ENCODE measurements around the gene TVP23C.

TVP23C gene

DNA sequence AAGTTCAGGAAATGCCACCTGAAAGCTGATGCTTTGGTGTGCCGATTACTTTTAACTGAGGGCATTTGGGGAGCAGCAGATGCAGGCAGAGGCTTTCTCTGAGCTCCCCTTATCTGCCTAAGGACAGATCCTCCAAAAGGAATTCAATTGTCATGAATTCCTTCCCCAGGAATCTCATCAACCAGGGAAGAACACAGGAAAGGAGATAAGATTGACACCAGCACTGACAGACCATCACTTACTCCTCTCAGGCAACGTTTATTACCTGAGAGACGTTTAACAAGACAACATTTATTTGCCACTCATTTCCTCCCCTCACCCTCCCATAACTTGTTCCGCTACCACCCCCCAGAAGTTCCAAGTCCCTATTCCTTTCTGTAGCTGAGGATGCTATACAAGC, 78.2 kb downstream of the TVP23C start:
- Histone ChIP-seq H3K27me3 (ENCODE audit: control insufficient read depth, insufficient read depth, low read length) (no peaks in the 10 kb centered on the region), H3K4me3 (ENCODE audit: low read length) (no peak overlapping the region), H3K36me3 (ENCODE audit: control insufficient read depth, insufficient read depth, low read length) (peaks cover 4% of the 10 kb centered on the region), H3K9ac (ENCODE audit: low read length) (no peak overlapping the region), H3K9me3 (ENCODE audit: control insufficient read depth, low read length) (no peaks in the 10 kb centered on the region), H3K4me1 (ENCODE audit: control insufficient read depth, insufficient read depth, low read length) (no peaks in the 10 kb centered on the region)

DNA sequence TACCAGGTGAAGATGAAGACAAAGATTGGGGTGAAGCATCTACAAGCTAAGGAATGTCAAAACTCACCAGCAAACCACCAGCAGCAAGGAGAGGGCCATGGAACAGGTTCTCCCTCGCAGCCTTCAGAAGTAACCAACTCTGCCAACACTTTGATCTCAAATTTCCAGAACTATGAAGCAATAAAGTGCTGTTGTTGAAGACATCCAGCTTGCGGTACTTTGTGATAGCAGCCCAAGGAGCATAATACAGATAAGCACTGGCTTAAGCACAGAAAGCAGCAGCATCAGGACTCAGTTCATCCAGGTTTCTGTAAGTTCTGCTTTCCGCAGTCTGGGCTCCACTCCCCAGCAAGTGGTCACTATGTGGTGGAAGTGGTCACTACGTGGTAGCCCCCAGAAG, 79.9 kb downstream of the TVP23C start:
- Histone ChIP-seq H3K4me3 (ENCODE audit: low read length) (no peak overlapping the region), H3K36me3 (ENCODE audit: control insufficient read depth, insufficient read depth, low read length) (peaks cover 4% of the 10 kb centered on the region), H3K9me3 (ENCODE audit: control insufficient read depth, low read length) (no peaks in the 10 kb centered on the region), H3K27me3 (ENCODE audit: control insufficient read depth, insufficient read depth, low read length) (no peaks in the 10 kb centered on the region), H3K4me1 (ENCODE audit: control insufficient read depth, insufficient read depth, low read length) (no peaks in the 10 kb centered on the region), H3K9ac (ENCODE audit: low read length) (no peak overlapping the region)

DNA sequence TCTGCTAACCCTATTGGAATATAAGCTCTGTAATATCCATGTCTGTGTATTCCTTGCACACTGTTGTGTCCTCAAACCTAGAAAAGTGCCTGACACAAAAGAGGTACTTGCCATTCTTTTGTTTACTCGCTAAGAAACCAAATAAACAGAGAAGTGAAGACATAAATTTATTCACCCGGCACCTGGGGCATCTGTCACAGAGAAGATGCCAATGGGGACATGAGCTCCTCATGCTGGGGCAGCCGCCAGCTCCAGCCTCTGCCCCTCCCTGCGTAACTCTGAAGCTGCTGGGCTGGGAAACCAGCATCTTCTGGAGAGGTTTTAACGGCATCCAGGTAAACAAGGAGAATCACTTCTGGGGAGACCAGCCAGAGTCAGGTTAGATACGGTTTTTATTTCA, 80.8 kb downstream of the TVP23C start:
- H3K4me1 ChIP-seq (ENCODE audit: control insufficient read depth, insufficient read depth, low read length), result no peaks in the 10 kb centered on the region
- no peaks in the 10 kb centered on the region for H3K27me3 ChIP-seq (ENCODE audit: control insufficient read depth, insufficient read depth, low read length)
- H3K9me3 ChIP-seq (ENCODE audit: control insufficient read depth, low read length), result no peaks in the 10 kb centered on the region
- no peak overlapping the region for H3K9ac ChIP-seq (ENCODE audit: low read length)
- H3K36me3 ChIP-seq (ENCODE audit: control insufficient read depth, insufficient read depth, low read length), result peaks cover 4% of the 10 kb centered on the region
- no peak overlapping the region for H3K4me3 ChIP-seq (ENCODE audit: low read length)

DNA sequence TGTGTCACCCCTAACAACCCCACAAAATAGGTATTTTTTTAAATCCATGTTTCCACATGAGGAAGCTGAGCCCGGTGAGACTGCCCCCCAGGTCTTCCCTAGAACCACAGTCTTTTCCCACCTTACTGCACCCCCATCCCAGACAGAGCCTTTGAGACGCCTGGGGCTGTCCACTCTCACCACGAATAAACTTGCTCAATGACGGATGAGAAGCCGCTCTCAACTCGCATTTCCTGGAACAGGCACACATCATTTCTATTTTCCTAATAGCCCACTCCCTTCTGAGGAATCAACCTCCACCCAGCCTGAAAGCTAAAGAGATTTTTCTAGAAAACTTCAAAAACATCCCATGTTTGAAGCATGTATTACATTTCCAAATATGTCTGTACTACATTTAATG, 81.8 kb downstream of the TVP23C start:
- Histone ChIP-seq H3K36me3 (ENCODE audit: control insufficient read depth, insufficient read depth, low read length) (peaks cover 4% of the 10 kb centered on the region), H3K27me3 (ENCODE audit: control insufficient read depth, insufficient read depth, low read length) (no peaks in the 10 kb centered on the region), H3K9me3 (ENCODE audit: control insufficient read depth, low read length) (no peaks in the 10 kb centered on the region), H3K4me1 (ENCODE audit: control insufficient read depth, insufficient read depth, low read length) (no peaks in the 10 kb centered on the region), H3K4me3 (ENCODE audit: low read length) (no peak overlapping the region), H3K9ac (ENCODE audit: low read length) (no peak overlapping the region)

DNA sequence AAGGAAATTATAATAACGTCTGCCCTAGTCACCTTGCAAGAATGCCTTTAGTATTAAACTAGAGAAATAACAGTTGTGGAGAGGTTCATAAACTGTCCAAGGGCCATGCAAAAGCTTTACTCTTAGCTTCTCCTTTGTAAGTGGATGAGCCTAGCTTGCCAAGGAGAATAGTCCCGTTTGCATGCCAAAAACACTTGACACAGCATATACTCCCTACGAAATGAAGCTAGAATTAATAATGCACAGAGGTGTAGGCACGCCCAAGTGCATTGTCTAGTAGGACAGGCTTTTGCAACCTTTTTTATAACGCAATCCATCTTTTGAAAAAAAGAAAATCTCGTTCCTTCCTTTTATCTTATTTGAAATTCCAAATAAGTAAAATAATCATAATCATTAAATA, 83.1 kb downstream of the TVP23C start:
- Histone ChIP-seq H3K27me3 (ENCODE audit: control insufficient read depth, insufficient read depth, low read length) (no peaks in the 10 kb centered on the region), H3K9ac (ENCODE audit: low read length) (no peak overlapping the region), H3K4me1 (ENCODE audit: control insufficient read depth, insufficient read depth, low read length) (no peaks in the 10 kb centered on the region), H3K4me3 (ENCODE audit: low read length) (no peak overlapping the region), H3K36me3 (ENCODE audit: control insufficient read depth, insufficient read depth, low read length) (peaks cover 4% of the 10 kb centered on the region), H3K9me3 (ENCODE audit: control insufficient read depth, low read length) (no peaks in the 10 kb centered on the region)

- H3K36me3 ChIP-seq (ENCODE audit: control insufficient read depth, insufficient read depth, low read length), result peaks cover 4% of the 10 kb centered on the region
- no peak overlapping the region for H3K9ac ChIP-seq (ENCODE audit: low read length)
- H3K9me3 ChIP-seq (ENCODE audit: control insufficient read depth, low read length), result no peaks in the 10 kb centered on the region
- H3K27me3 ChIP-seq (ENCODE audit: control insufficient read depth, insufficient read depth, low read length), result no peaks in the 10 kb centered on the region
- H3K4me1 ChIP-seq (ENCODE audit: control insufficient read depth, insufficient read depth, low read length), result no peaks in the 10 kb centered on the region
- no peak overlapping the region for H3K4me3 ChIP-seq (ENCODE audit: low read length)
These were observed 83.6 kb downstream of the TVP23C start for GRCh38 chr17:15479703-15480102.

DNA sequence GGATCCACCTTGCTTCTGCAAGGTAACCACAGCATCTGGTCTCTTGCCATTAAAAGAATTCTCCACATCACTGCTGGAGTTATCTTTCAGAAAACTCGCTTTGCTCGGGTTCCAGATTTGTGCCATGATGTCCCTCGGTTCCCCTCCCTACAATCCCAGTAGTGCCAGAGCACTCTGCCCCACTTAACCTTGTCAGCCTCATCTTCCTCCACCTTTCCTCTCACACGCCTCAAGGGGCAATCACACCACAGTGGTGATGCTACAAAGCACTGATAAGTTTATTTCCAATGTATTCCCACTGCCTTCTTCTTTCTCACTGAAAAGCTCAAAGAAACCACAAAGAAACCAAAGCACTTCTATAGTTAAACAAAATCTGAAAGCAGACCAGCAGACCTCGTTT, 84.4 kb downstream of the TVP23C start:
- Histone ChIP-seq H3K9ac (ENCODE audit: low read length) (no peak overlapping the region), H3K27me3 (ENCODE audit: control insufficient read depth, insufficient read depth, low read length) (no peaks in the 10 kb centered on the region), H3K4me1 (ENCODE audit: control insufficient read depth, insufficient read depth, low read length) (no peaks in the 10 kb centered on the region), H3K4me3 (ENCODE audit: low read length) (no peak overlapping the region), H3K9me3 (ENCODE audit: control insufficient read depth, low read length) (no peaks in the 10 kb centered on the region), H3K36me3 (ENCODE audit: control insufficient read depth, insufficient read depth, low read length) (peaks cover 4% of the 10 kb centered on the region)

GRCh38 chr17:15475631-15476354, 87.5 kb downstream of the TVP23C start:
- H3K9me3 ChIP-seq (ENCODE audit: control insufficient read depth, low read length), result no peaks in the 10 kb centered on the region
- H3K4me3 ChIP-seq (ENCODE audit: low read length), result no peak overlapping the region
- no peak overlapping the region for H3K9ac ChIP-seq (ENCODE audit: low read length)
- no peaks in the 10 kb centered on the region for H3K36me3 ChIP-seq (ENCODE audit: control insufficient read depth, insufficient read depth, low read length)
- H3K27me3 ChIP-seq (ENCODE audit: control insufficient read depth, insufficient read depth, low read length), result no peaks in the 10 kb centered on the region
- H3K4me1 ChIP-seq (ENCODE audit: control insufficient read depth, insufficient read depth, low read length), result no peaks in the 10 kb centered on the region

GRCh38 chr17:15472891-15473290, 90.4 kb downstream of the TVP23C start:
- no peak overlapping the region for H3K4me3 ChIP-seq (ENCODE audit: low read length)
- H3K9me3 ChIP-seq (ENCODE audit: control insufficient read depth, low read length), result no peaks in the 10 kb centered on the region
- no peaks in the 10 kb centered on the region for H3K36me3 ChIP-seq (ENCODE audit: control insufficient read depth, insufficient read depth, low read length)
- H3K4me1 ChIP-seq (ENCODE audit: control insufficient read depth, insufficient read depth, low read length), result no peaks in the 10 kb centered on the region
- H3K9ac ChIP-seq (ENCODE audit: low read length), result no peak overlapping the region
- no peaks in the 10 kb centered on the region for H3K27me3 ChIP-seq (ENCODE audit: control insufficient read depth, insufficient read depth, low read length)

DNA sequence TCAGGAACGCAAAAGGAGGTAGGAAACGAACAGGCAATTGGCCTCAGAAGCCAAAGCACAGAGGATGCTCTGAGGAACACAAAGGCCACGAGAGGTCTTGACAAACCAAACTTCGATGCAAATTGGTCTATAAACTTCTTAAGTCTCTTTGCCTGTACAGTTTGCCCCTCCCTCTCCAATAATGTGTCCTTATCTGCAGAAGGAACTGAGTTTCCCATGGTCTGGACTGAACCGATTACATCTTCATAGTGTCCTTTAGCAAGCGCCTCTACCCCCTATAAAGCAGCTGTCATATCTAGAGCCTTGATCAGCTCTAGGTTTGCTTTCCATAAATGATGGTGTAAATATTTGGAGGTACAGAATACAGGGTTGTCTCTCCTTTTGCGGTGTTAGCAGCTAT, 92.7 kb downstream of the TVP23C start:
- Histone ChIP-seq H3K9me3 (ENCODE audit: control insufficient read depth, low read length) (no peaks in the 10 kb centered on the region), H3K36me3 (ENCODE audit: control insufficient read depth, insufficient read depth, low read length) (no peaks in the 10 kb centered on the region), H3K4me3 (ENCODE audit: low read length) (no peak overlapping the region), H3K9ac (ENCODE audit: low read length) (no peak overlapping the region), H3K4me1 (ENCODE audit: control insufficient read depth, insufficient read depth, low read length) (no peaks in the 10 kb centered on the region), H3K27me3 (ENCODE audit: control insufficient read depth, insufficient read depth, low read length) (no peaks in the 10 kb centered on the region)

DNA sequence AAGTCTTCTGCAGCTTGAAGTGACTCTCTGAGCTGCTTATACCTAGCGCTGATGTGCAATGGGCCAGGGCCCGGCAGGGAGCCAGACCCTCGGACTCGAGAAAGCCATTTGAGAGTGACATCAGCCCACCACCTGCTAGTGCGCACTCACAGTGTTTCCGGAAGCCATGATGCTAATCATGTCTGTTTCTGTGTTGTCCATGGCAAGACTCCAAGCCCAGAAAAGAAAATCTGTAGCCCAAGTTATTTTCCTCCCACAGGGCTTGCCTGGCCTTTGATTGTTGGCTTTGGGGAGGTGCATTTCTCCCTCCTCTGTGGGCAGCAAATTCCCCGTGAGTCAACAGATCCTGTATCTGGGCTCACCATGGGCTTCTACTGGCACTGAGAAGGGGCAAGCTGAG, 94.0 kb downstream of the TVP23C start:
- Histone ChIP-seq H3K9me3 (ENCODE audit: control insufficient read depth, low read length) (no peaks in the 10 kb centered on the region), H3K4me1 (ENCODE audit: control insufficient read depth, insufficient read depth, low read length) (no peaks in the 10 kb centered on the region), H3K27me3 (ENCODE audit: control insufficient read depth, insufficient read depth, low read length) (no peaks in the 10 kb centered on the region), H3K9ac (ENCODE audit: low read length) (no peak overlapping the region), H3K4me3 (ENCODE audit: low read length) (no peak overlapping the region), H3K36me3 (ENCODE audit: control insufficient read depth, insufficient read depth, low read length) (no peaks in the 10 kb centered on the region)

DNA sequence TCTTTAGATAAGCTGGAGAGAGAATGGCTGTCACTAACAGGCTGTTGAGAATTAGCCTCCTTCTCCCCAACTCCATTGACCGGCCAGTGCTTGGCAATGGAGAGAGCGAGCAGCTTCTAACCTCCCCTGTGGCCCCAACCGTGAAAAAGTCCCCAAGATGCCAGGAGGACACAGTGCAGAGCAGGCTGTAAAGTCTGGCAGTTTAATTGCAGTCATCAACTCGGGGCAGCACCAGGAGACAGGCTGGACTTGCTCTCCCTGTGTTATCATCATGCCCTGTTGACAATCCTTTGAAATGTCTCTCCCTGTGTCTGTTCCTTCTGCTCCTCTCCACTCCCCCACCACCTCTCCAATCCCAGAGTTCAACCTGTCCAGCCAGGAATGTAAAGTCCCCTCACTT, 95.2 kb downstream of the TVP23C start:
- no peaks in the 10 kb centered on the region for H3K9me3 ChIP-seq (ENCODE audit: control insufficient read depth, low read length)
- H3K27me3 ChIP-seq (ENCODE audit: control insufficient read depth, insufficient read depth, low read length), result no peaks in the 10 kb centered on the region
- no peak overlapping the region for H3K4me3 ChIP-seq (ENCODE audit: low read length)
- no peaks in the 10 kb centered on the region for H3K4me1 ChIP-seq (ENCODE audit: control insufficient read depth, insufficient read depth, low read length)
- H3K9ac ChIP-seq (ENCODE audit: low read length), result no peak overlapping the region
- no peaks in the 10 kb centered on the region for H3K36me3 ChIP-seq (ENCODE audit: control insufficient read depth, insufficient read depth, low read length)

GRCh38 chr17:15467592-15467991, 95.7 kb downstream of the TVP23C start, which contains the start of gene CDRT4:
Gene CDRT4, minus strand, starts transcription at chr17:15467621. Its CDS starts 27,383 bp downstream, at chr17:15440238.
- Histone ChIP-seq H3K4me1 (ENCODE audit: control insufficient read depth, insufficient read depth, low read length) (peaks cover 3% of the 10 kb centered on the region), H3K4me3 (ENCODE audit: low read length) (no peak within 1 kb of the TSS), H3K9ac (ENCODE audit: low read length) (no peak within 1 kb of the TSS), H3K27me3 (ENCODE audit: control insufficient read depth, insufficient read depth, low read length) (no peaks in the 10 kb centered on the region), H3K9me3 (ENCODE audit: control insufficient read depth, low read length) (no peaks in the 10 kb centered on the region), H3K36me3 (ENCODE audit: control insufficient read depth, insufficient read depth, low read length) (no peaks in the 10 kb centered on the region)

All from mucosa of stomach (tissue), 1 donor.